Endothelial cell of umbilical vein (primary cell): ENCODE measurements around the gene CHIC2. TPM values are rescaled to one million over a fixed set of nuclear protein-coding genes. Genes with fewer than 3 reads are reported as not detected.

Experiments used
- BruUV-seq: library from RNA; stranded (reverse); fragments of 400-500 nt; replicated peaks from 2 replicates; lab custom pipeline; 2021; lab: Mats Ljungman, UMichigan
- CTCF ChIA-PET: fragments of 300-600, 350-600 bp; sonication (Branson Sonifier 250); formaldehyde crosslinking; loops from one replicate; lab custom pipeline; 2021; ENCODE audit warnings: antibody characterized with exemption, inconsistent platforms; lab: Charles Lee
- POLR2A ChIA-PET: fragments of 300-600, 350-600 bp; sonication (Branson Sonifier 250); formaldehyde crosslinking; loops from one replicate; lab custom pipeline; 2021; ENCODE audit warnings: antibody characterized with exemption, inconsistent platforms; lab: Charles Lee
- DNase-seq: peaks from one replicate; pipeline ENCODE4 v3.0.0-alpha.2; 2011; ENCODE audit warnings: low read depth, low spot score
- FAIRE-seq: peaks from 2 replicates; lab custom pipeline; 2011; peaks lifted over from hg19 to GRCh38; lab: Jason Lieb, UNC
- H2AFZ ChIP-seq: 2 replicates; pipeline ENCODE4 v1.6.0; 2012; ENCODE audit warnings: low read depth, low read length, control low read depth, inconsistent platforms
- H3K27ac ChIP-seq: 2 replicates; pipeline ENCODE4 v1.5.1; 2011; ENCODE audit warnings: low read depth, mild to moderate bottlenecking, control low read depth, low read length, moderate library complexity; ENCODE audit not compliant: insufficient read depth
- H3K27me3 ChIP-seq, 2 experiments: 2 replicates each; pipeline versions ENCODE4 v1.6.0 to v1.6.1; 2011; ENCODE audit warnings: low read length in 2 of 2, mixed read lengths in 1 of 2; ENCODE audit not compliant: control insufficient read depth in 2 of 2, insufficient read depth in 2 of 2
- H3K36me3 ChIP-seq, 2 experiments: 2 replicates in 1 of 2; 3 replicates in 1 of 2; pipeline ENCODE4 v1.5.1; 2011; ENCODE audit warnings: low read length in 2 of 2, mild to moderate bottlenecking in 1 of 2, moderate library complexity in 1 of 2; ENCODE audit not compliant: control insufficient read depth in 2 of 2, insufficient read depth in 2 of 2; ENCODE audit errors: extremely low read depth in 1 of 2
- H3K4me1 ChIP-seq: 3 replicates; pipeline ENCODE4 v1.5.1; 2011; ENCODE audit warnings: mild to moderate bottlenecking, low read length; ENCODE audit not compliant: control insufficient read depth, insufficient read depth; ENCODE audit errors: extremely low read depth
- H3K4me2 ChIP-seq: 2 replicates; pipeline ENCODE4 v1.6.1; 2011; ENCODE audit warnings: low read length, control low read depth, mixed read lengths; ENCODE audit not compliant: insufficient read depth
- H3K4me3 ChIP-seq, 3 experiments: fragments of 200-600 bp in 1 of 3; sonication (generic), shearing (Covaris generic) in 1 of 3; replicated peaks in 1 of 3; 2 replicates each; pipeline ENCODE4 v1.5.1; 2011 to 2016; ENCODE audit warnings: control low read depth in 3 of 3, low read length in 3 of 3, mild to moderate bottlenecking in 2 of 3, inconsistent platforms in 1 of 3, low read depth in 1 of 3, moderate library complexity in 1 of 3; ENCODE audit not compliant: insufficient read depth in 1 of 3
- H3K79me2 ChIP-seq: 2 replicates; pipeline ENCODE4 v1.6.0; 2012; ENCODE audit warnings: low read length, inconsistent platforms; ENCODE audit not compliant: control insufficient read depth, insufficient read depth
- H3K9ac ChIP-seq: replicated peaks from 2 replicates; pipeline ENCODE3; 2011; ENCODE audit warnings: low read length, control low read depth; ENCODE audit not compliant: insufficient read depth; ENCODE audit errors: extremely low read depth
- H3K9me1 ChIP-seq: replicated peaks from 3 replicates; pipeline ENCODE4 v1.6.0; 2011; ENCODE audit warnings: mild to moderate bottlenecking, low read length; ENCODE audit not compliant: control insufficient read depth, insufficient read depth; ENCODE audit errors: extremely low read depth
- H3K9me3 ChIP-seq: replicated peaks from 2 replicates; pipeline ENCODE4 v1.5.1; 2012; ENCODE audit warnings: low read length, inconsistent platforms; ENCODE audit not compliant: control insufficient read depth, insufficient read depth
- H4K20me1 ChIP-seq: replicated peaks from 2 replicates; pipeline ENCODE3; 2011; ENCODE audit warnings: mild to moderate bottlenecking, low read length; ENCODE audit not compliant: control insufficient read depth, insufficient read depth; ENCODE audit errors: extremely low read depth
- CTCF ChIP-seq, 2 donors: IDR thresholded peaks; 1 replicate in 1 of 2; 2 replicates in 1 of 2; pipeline ENCODE4 v1.5.1; 2011; ENCODE audit warnings: low read length in 2 of 2, mild to moderate bottlenecking in 2 of 2, moderate library complexity in 2 of 2, control low read depth in 1 of 2, inconsistent platforms in 1 of 2, low read depth in 1 of 2; ENCODE audit not compliant: insufficient read depth in 1 of 2; ENCODE audit errors: extremely low read depth in 1 of 2
- EZH2 ChIP-seq: IDR thresholded peaks from 2 replicates; pipeline ENCODE4 v1.6.1; 2012; ENCODE audit warnings: borderline replicate concordance, low read depth, mild to moderate bottlenecking, moderate library complexity, low read length, inconsistent platforms; ENCODE audit not compliant: severe bottlenecking
- FOS ChIP-seq: IDR thresholded peaks from 2 replicates; pipeline ENCODE4 v1.6.1; 2011; ENCODE audit warnings: mild to moderate bottlenecking, low read length, moderate library complexity, borderline replicate concordance; ENCODE audit not compliant: insufficient read depth
- GATA2 ChIP-seq: IDR thresholded peaks from 2 replicates; pipeline ENCODE4 v1.7.0; 2011; ENCODE audit warnings: low read depth, mild to moderate bottlenecking, moderate library complexity, mixed read lengths, low read length; ENCODE audit not compliant: insufficient read length, insufficient read depth
- JUN ChIP-seq: IDR thresholded peaks from 2 replicates; pipeline ENCODE4 v1.6.1; 2011; ENCODE audit warnings: borderline replicate concordance, low read depth; ENCODE audit not compliant: insufficient read length, insufficient read depth
- MAX ChIP-seq: IDR thresholded peaks from 2 replicates; pipeline ENCODE4 v1.6.1; 2011; ENCODE audit not compliant: insufficient read depth, insufficient read length
- MYC ChIP-seq: IDR thresholded peaks from one replicate; pipeline ENCODE4 v1.6.1; 2011; ENCODE audit warnings: mild to moderate bottlenecking, low read depth, low read length
- POLR2A ChIP-seq: IDR thresholded peaks from 2 replicates; pipeline ENCODE4 v1.6.1; 2012; ENCODE audit warnings: low read depth, mild to moderate bottlenecking, control low read depth, low read length
- POLR2AphosphoS5 ChIP-seq: IDR thresholded peaks from 2 replicates; pipeline ENCODE4 v1.6.1; 2012; ENCODE audit warnings: low read depth, mild to moderate bottlenecking, control low read depth, low read length, moderate library complexity; ENCODE audit not compliant: insufficient read depth
- dilution Hi-C: fragments of 300-500 bp; cut with MboI; formaldehyde crosslinking; loops from one replicate; pipeline ENCODE4 v1.15.0; 2019; ENCODE audit warnings: low sequenced_read_pairs; ENCODE audit not compliant: extremely low pct_ligation_motif_present
- intact Hi-C: fragments of 100-400 bp; cut with micrococcal nuclease; formaldehyde crosslinking; loops from one replicate; pipeline ENCODE4 v1.10.0; 2022
- polyA plus RNA-seq, 4 experiments: library from polyadenylated mRNA; depleted of rRNA in 3 of 4; stranded (reverse) in 3 of 4; unstranded in 1 of 4; fragments of >200 nt; gene quantifications; 2 replicates each; pipeline versions ENCODE4 v1.2.1 to v1.2.3, GENCODE V29; 2011 to 2012; ENCODE audit warnings: missing spikeins in 1 of 4
- total RNA-seq: library from RNA; stranded (reverse); gene quantifications from 2 replicates; pipeline ENCODE4 v1.2.3, GENCODE V29; 2021

Gene CHIC2
- total and polyA plus RNA-seq, 2 donors (not counting 3 experiments of a cell fraction or from before 2014, with no cell fraction given): 27.4 to 43.3 TPM

- BruUV-seq: no TSS peak
Measured at GRCh38 chr4:53967986-53968385, 96.4 kb downstream of the CHIC2 start.

GRCh38 chr4:53963781-53964180 is 100.6 kb downstream of the CHIC2 start:
- Histone ChIP-seq H3K4me1 (no peaks in the 10 kb centered on the region), H3K79me2 (no peaks in the 10 kb centered on the region), H3K27me3 (no peaks in the 10 kb centered on the region), H3K4me3 (no peak overlapping the region), H3K4me2 (no peak overlapping the region), H3K27ac (no peak overlapping the region), H2AFZ (no peak overlapping the region), H3K9me1 (no peaks in the 10 kb centered on the region), H3K36me3 (no peaks in the 10 kb centered on the region), H3K9ac (no peak overlapping the region), H3K9me3 (no peaks in the 10 kb centered on the region), H4K20me1 (no peaks in the 10 kb centered on the region)
- CTCF ChIA-PET: interaction anchor here (1.5 kb wide), 1 partner anchor 18 kb away, joined by 4 read pairs; no protein-coding TSS in a partner anchor
- BruUV-seq: no TSS peak
- FAIRE-seq: no peak
- POLR2A ChIA-PET: no interaction called here
- dilution Hi-C loops (no loop called here), intact Hi-C loops (no loop called here)
- TF ChIP-seq POLR2A: no peak
- no peak for TF ChIP-seq MAX
- no peak for TF ChIP-seq JUN
- no peak for TF ChIP-seq FOS
- no peak for TF ChIP-seq CTCF (IDR thresholded peaks at IDR 0.05; ENCODE audit: extremely low read depth in 1 of 2, insufficient read depth in 1 of 2, low read depth in 1 of 2, low read length in 2 of 2)
- TF ChIP-seq EZH2: no peak
- TF ChIP-seq POLR2AphosphoS5: no peak
- no peak for TF ChIP-seq MYC
- TF ChIP-seq GATA2: no peak
- peak; percentile 31 for DNase-seq

More at GRCh38 chr4:53967986-53968385, 96.4 kb downstream of the CHIC2 start:
- H4K20me1 ChIP-seq: no peaks in the 10 kb centered on the region
- TF ChIP-seq MYC: no peak
- TF ChIP-seq MAX: no peak
- no peaks in the 10 kb centered on the region for H3K4me1 ChIP-seq
- no peak overlapping the region for H3K4me2 ChIP-seq
- no peak overlapping the region for H3K4me3 ChIP-seq
- dilution Hi-C loops (no loop called here), intact Hi-C loops (no loop called here)
- no peaks in the 10 kb centered on the region for H3K36me3 ChIP-seq
- H3K79me2 ChIP-seq: no peaks in the 10 kb centered on the region
- H3K27ac ChIP-seq: no peak overlapping the region
- no peaks in the 10 kb centered on the region for H3K9me3 ChIP-seq
- H3K27me3 ChIP-seq: no peaks in the 10 kb centered on the region
- H3K9me1 ChIP-seq: no peaks in the 10 kb centered on the region
- no peak overlapping the region for H3K9ac ChIP-seq
- DNase-seq (no peak), FAIRE-seq (no peak)
- H2AFZ ChIP-seq: no peak overlapping the region
- ChIA-PET CTCF (no interaction called here), POLR2A (no interaction called here)
